OCI-LY1 (cell line): ENCODE measurements around the gene MS4A1.

Experiments used
- H2AFZ ChIP-seq: fragments of 200-600 bp; sonication (generic), shearing (Covaris generic); 2 replicates; pipeline ENCODE4 v1.6.0; 2014; ENCODE audit warnings: antibody characterized with exemption, mild to moderate bottlenecking, low read length
- H3F3A ChIP-seq: fragments of 200-600 bp; sonication (generic), shearing (Covaris generic); 2 replicates; pipeline ENCODE4 v1.6.0; 2014; ENCODE audit warnings: mild to moderate bottlenecking, antibody characterized with exemption, low read length, moderate library complexity; ENCODE audit not compliant: insufficient read depth
- H3K27ac ChIP-seq: fragments of 200-600 bp; sonication (generic); 2 replicates; pipeline ENCODE4 v1.5.1; 2014; ENCODE audit warnings: low read length, mixed run types, mild to moderate bottlenecking, low read depth; ENCODE audit not compliant: poor library complexity, severe bottlenecking
- H3K27me3 ChIP-seq: fragments of 200-600 bp; sonication (generic); 2 replicates; pipeline ENCODE4 v1.6.0; 2014; ENCODE audit warnings: antibody characterized with exemption, mild to moderate bottlenecking, low read length, moderate library complexity; ENCODE audit not compliant: insufficient read depth
- H3K36me3 ChIP-seq: fragments of 200-600 bp; sonication (generic); 2 replicates; pipeline ENCODE4 v1.6.1; 2014; ENCODE audit warnings: mild to moderate bottlenecking, antibody characterized with exemption, low read length, moderate library complexity, mixed read lengths; ENCODE audit not compliant: insufficient read depth
- H3K4me1 ChIP-seq: fragments of 200-600 bp; sonication (generic); 2 replicates; pipeline ENCODE4 v1.5.1; 2014; ENCODE audit warnings: mild to moderate bottlenecking, low read length, moderate library complexity; ENCODE audit not compliant: insufficient read depth, severe bottlenecking
- H3K4me2 ChIP-seq: fragments of 200-600 bp; sonication (generic), shearing (Covaris generic); 2 replicates; pipeline ENCODE4 v1.6.1; 2014; ENCODE audit warnings: low read length
- H3K4me3 ChIP-seq: fragments of 200-600 bp; sonication (generic); 2 replicates; pipeline ENCODE4 v1.5.1; 2014; ENCODE audit warnings: low read length, low read depth, mild to moderate bottlenecking, mixed read lengths; ENCODE audit not compliant: poor library complexity, severe bottlenecking
- H3K79me2 ChIP-seq: fragments of 200-600 bp; shearing (Covaris generic); 2 replicates; pipeline ENCODE4 v1.6.1; 2016; ENCODE audit warnings: mixed run types, low read length, mixed read lengths; ENCODE audit not compliant: insufficient read depth
- H3K9ac ChIP-seq: fragments of 200-600 bp; sonication (generic), shearing (Covaris generic); 2 replicates; pipeline ENCODE4 v1.6.1; 2014; ENCODE audit warnings: mild to moderate bottlenecking, low read length, mixed read lengths
- H3K9me2 ChIP-seq: fragments of 200-600 bp; sonication (generic), shearing (Covaris generic); 2 replicates; pipeline ENCODE4 v1.6.1; 2014; ENCODE audit warnings: low read depth, mild to moderate bottlenecking, low read length, mixed read lengths
- H3K9me3 ChIP-seq: fragments of 200-600 bp; shearing (Covaris generic); 2 replicates; pipeline ENCODE4 v1.6.1; 2014; ENCODE audit warnings: low read length, mixed read lengths
- H4K20me1 ChIP-seq: fragments of 200-600 bp; sonication (generic), shearing (Covaris generic); 2 replicates; pipeline ENCODE4 v1.6.0; 2016; ENCODE audit warnings: mild to moderate bottlenecking, low read length; ENCODE audit not compliant: insufficient read depth
- CTCF ChIP-seq: fragments of 200-600 bp; sonication (generic), shearing (Covaris generic); IDR thresholded peaks from 2 replicates; pipeline ENCODE4 v1.5.1; 2017; ENCODE audit warnings: mild to moderate bottlenecking, antibody characterized with exemption, low read length, moderate library complexity, mixed read lengths
- EZH2 ChIP-seq: fragments of 200-600 bp; sonication (generic), shearing (Covaris generic); IDR thresholded peaks from 2 replicates; pipeline ENCODE4 v1.8.0; 2017; ENCODE audit warnings: borderline replicate concordance, mixed run types, mild to moderate bottlenecking, antibody characterized with exemption, low read length, moderate library complexity, mixed read lengths

MS4A1 gene

GRCh38 chr11:60454212-60454611 is 1.4 kb upstream of the MS4A1 start:
- Histone ChIP-seq H2AFZ (peak overlapping the region; percentile 12; the same call in 1 of the 2 replicates), H3K4me1 (peaks cover 54% of the 10 kb centered on the region), H3K4me3 (no peak overlapping the region), H3K9me3 (no peaks in the 10 kb centered on the region), H3F3A (peaks cover 5% of the 10 kb centered on the region; the same call in 1 of the 2 replicates), H4K20me1 (no peaks in the 10 kb centered on the region), H3K4me2 (peak overlapping the region; percentile 55; the same call in 1 of the 2 replicates), H3K36me3 (peaks cover 16% of the 10 kb centered on the region; the same call in 1 of the 2 replicates), H3K27ac (peak overlapping the region; percentile 96), H3K27me3 (no peaks in the 10 kb centered on the region), H3K9ac (peak overlapping the region; percentile 34; the same call in 1 of the 2 replicates), H3K9me2 (no peaks in the 10 kb centered on the region), H3K79me2 (peaks cover 35% of the 10 kb centered on the region)
- TF ChIP-seq EZH2 (no peak), CTCF (no peak)

DNA sequence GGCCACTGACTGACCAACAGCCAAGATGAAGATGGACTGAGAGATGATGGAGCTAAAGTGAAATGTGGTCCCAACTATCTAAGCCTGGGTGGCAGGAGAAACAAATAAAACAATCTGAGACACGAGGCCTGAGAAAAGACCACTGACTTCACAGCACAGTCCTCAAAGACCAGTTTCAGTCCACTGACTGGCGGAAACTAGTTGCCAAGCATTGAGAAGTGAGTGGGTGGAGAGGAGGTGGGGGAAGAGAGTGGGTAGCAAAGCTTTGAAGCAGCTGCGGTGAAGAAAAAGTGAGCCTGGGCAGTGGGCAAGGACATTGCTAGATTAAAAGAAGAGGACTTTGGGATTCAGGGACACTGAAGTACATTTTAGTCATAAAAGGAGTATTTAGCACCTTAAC is 1.9 kb downstream of the MS4A1 start:
- Histone ChIP-seq H2AFZ (no peak overlapping the region), H3K9ac (peak overlapping the region; percentile 69), H3K27ac (peak overlapping the region; percentile 96), H3K4me2 (peak overlapping the region; percentile 76), H3K9me3 (no peaks in the 10 kb centered on the region), H3K4me1 (peaks cover 75% of the 10 kb centered on the region), H3K9me2 (no peaks in the 10 kb centered on the region), H3F3A (peaks cover 5% of the 10 kb centered on the region; the same call in 1 of the 2 replicates), H4K20me1 (no peaks in the 10 kb centered on the region), H3K27me3 (no peaks in the 10 kb centered on the region), H3K36me3 (peaks cover 48% of the 10 kb centered on the region), H3K4me3 (peak overlapping the region; percentile 69), H3K79me2 (peaks cover 57% of the 10 kb centered on the region)
- TF ChIP-seq EZH2 (no peak), CTCF (no peak)

- peaks cover 57% of the 10 kb centered on the region for H3K79me2 ChIP-seq
- peak overlapping the region; percentile 69 for H3K4me3 ChIP-seq
- peaks cover 61% of the 10 kb centered on the region for H3K4me1 ChIP-seq
- no peaks in the 10 kb centered on the region for H3K9me2 ChIP-seq
- H2AFZ ChIP-seq, result no peak overlapping the region
- peaks cover 66% of the 10 kb centered on the region for H3K36me3 ChIP-seq
- H3K27ac ChIP-seq, result peak overlapping the region; percentile 43
- no peak for TF ChIP-seq EZH2
- TF ChIP-seq CTCF, result no peak
- H3K9me3 ChIP-seq, result no peaks in the 10 kb centered on the region
- H3K27me3 ChIP-seq, result no peaks in the 10 kb centered on the region
- peak overlapping the region; percentile 33; the same call in 1 of the 2 replicates for H3K9ac ChIP-seq
- peak overlapping the region; percentile 76 for H3K4me2 ChIP-seq
- no peaks in the 10 kb centered on the region for H4K20me1 ChIP-seq
- peaks cover 5% of the 10 kb centered on the region; the same call in 1 of the 2 replicates for H3F3A ChIP-seq
Measured at GRCh38 chr11:60459345-60459744, 3.7 kb downstream of the MS4A1 start.
